ENCODE measurements around the gene MAPKAPK2.

Gene MAPKAPK2

DNA sequence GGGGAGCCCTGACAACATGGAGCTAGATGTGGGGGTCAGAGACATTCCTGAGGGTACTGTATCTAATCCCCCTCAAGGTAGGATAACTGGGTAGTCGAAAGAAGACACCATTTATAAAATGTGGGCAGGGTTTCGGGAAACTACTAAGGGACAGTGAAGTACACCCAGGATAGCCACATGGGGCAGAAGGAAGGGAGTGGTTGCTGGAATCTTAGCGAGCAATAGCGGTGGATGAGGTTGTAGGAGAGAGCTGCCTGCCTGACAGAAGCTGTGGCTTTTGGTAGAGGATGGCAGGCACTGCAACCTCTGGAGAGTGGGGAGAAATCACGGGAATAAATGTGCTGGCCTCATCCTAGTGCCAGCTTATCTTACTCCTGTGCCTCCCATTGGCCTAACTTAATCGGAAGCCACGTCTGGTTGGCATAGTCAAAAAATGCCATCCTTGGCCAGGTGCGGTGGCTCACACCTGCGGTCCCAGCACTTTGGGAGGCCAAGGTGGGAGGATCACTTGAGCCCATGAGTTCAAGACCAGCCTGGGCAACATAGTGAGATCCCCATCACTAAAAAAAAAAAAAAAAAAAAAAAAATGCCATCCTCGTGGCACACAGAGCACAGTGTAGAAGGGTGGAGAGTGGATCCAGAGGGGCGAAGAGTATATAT, 23.4 kb upstream of the MAPKAPK2 start:
- no peak for DNase-seq

DNA sequence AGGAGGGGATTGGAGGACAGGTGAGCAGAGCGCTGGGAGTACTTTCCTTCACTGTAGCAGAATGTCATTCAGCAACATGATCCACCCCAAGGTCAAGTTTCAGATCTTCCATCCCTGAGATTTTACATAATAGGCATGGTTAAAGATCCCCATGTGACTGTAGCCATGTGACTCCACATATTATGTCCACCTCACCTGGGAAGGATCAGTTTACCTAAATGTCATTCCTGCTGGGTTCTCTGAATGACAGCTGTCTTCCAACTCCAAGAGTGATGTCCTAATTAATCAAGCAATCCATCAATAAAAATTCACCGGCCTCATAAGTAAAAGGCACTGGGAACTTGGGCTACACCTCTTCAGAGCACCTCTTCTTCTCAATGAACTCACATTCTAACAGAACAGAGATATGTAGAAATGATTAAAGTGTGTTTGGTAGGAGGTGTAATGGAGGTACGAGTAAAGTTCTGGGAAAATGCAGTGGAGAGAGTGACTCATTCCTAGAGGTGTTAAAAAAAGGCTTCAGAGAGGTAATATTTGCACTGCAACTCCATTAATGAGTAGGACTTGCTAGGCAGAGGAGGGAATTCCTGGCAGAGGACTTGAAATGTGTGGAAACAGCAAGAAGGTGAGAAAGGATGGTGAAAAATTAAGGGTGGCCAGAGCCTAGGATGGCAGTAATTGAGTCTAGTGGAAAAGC, 22.2 kb upstream of the MAPKAPK2 start:
- DNase-seq, result no peak

DNA sequence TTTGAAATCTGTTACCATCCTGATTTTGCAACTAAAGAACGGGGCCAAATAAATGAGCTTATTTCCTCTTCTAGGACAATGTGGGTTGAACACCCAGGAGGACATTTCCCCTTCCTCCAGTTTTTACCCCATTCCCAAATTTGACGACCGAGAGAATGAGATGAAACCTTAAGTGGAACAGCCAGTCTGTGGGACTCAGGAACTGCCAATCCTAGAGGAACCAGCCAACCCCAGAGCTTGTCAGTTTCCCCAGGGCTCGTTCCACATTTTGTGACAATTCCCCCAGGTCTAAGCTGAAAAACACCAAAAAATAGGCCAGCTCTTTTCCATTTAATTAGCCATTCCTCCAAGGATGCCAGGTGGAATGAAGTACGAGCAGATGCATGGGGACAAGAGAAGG, 21.3 kb upstream of the MAPKAPK2 start:
- DNase-seq, result no peak

DNA sequence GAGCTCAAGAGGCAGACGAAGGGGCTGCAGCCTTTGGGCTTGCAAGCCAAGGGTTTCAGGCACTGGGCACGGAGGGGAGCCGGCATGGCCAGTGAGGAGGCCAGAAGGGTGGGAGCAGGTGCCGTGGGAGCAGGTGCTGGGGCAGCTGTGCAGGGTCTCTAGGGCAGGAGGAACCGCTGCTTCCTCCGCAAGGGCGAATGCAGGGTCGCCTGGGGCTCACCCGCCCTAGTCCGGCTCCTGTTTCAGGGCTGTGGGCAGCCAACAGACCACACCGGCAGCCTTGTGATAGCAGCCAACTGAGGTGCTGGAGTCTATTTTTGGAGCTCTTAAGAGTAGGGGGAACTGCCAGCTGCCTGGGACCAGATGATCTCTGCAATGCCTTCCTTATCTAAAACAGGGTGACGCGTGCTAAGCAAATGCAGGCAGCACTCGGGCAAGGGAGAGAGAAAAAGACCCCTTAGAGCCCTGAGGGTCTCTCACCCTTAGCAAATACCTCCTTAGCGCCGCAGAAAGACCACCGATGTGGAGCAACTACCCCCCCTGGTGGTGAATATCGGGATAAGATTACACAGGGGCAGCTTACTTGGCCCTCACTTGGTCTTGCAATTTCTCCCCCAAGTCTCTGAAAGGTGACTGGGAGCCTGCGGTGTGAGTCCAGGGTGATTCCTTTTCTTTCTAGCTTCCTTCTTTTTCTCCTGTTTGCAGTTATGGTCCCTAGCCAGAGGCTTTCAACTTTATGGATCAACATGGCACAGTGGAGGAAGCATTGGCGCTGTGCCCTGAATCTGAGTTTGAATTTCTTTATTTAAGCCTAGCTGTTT, 20.7 kb upstream of the MAPKAPK2 start:
- peak; percentile 56 for DNase-seq

DNA sequence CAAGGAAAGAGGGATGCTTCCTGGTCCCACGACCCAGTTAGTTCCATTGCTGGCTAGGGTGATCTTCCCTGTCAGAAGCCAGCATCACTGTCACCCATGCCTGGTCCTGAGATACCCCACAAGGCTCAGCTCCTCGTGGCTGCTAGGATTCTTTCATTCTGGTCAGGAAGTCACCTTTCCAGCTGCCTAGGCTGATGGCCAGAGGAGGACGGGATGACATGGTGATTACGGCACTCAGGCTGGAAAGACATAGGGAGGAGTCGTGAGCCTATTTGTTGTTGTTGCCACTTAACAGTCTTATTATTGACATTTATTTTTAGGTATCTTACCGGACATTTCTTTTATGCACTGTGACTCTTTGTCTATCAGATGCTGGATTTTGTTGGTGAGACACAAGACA, 20.0 kb upstream of the MAPKAPK2 start:
- no peak for DNase-seq

DNA sequence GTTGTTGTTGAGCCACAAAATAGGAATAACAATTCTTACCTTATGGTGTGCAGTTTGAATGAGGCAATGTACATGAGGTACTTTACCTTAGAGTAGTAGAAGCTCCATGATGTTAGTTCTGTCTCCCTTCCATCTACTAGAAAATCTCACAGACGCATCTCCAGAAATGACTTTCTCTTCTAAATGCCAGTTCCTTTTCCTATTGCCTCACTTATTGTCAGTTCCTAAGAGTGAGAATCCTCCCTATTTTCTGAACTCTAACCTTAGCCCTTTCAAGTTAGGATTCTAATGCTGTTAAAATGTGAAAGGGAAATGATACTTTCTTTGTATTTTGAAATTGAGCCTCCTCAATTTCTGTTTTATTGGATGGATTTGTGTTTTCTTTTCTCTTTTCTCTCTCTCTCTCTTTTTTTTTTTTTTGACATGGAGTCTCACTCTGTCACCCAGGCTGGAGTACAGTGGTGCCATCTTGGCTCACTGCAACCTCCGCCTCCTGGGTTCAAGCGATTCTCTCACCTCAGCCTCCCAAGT, 18.6 kb upstream of the MAPKAPK2 start:
- no peak for DNase-seq

DNA sequence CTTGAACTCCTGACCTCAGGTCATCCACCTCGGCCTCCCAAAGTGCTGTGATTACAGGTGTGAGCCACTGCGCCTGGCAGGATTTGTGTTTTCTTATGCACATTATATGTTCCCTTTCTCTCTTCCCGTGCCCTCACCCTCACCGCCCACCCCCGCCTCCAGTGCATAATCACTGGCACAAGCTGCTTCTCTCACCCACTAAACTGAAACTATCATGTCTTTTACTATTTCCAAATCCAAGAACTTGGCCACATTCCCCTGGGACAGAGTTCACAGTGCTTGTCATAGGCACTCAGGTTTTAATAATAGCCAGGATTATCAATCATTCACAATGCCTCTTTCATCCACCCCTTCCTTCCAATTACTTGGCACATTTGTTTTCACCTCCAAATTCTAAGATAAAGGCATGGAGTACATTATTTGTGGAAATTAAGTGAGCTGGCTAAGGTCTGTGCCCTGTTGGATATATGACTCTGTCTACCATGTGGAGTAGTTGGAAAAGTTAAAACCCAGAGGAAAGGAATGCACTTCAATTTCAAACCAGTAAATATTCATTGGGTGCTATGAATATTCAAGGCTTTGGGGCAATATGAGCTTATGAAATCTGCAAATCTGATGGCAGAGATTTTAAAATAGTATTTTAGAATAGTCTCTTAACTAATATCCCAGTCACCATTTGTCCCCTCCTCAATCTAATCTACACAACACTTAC, 17.6 kb upstream of the MAPKAPK2 start:
- no peak for DNase-seq

DNA sequence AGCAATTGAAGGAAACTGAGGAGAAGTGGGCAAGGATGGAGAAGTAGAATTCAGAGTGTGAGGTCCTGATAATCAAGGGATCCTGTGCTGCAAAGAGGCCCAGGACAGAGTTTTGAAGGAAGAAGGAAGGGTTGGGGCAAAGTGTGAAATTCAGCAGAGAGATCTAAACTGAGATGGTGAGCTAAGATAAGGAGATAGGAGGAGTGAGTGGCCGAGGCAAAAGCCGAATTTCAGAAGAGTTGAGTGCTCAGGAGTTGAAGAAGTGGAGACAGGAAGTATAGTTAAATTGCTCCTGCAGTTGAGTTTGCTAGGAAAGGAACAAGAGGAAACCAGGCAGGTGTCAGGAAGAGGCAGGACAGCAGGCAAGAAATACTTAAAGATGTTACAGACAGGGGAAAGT, 16.4 kb upstream of the MAPKAPK2 start:
- no peak for DNase-seq

DNA sequence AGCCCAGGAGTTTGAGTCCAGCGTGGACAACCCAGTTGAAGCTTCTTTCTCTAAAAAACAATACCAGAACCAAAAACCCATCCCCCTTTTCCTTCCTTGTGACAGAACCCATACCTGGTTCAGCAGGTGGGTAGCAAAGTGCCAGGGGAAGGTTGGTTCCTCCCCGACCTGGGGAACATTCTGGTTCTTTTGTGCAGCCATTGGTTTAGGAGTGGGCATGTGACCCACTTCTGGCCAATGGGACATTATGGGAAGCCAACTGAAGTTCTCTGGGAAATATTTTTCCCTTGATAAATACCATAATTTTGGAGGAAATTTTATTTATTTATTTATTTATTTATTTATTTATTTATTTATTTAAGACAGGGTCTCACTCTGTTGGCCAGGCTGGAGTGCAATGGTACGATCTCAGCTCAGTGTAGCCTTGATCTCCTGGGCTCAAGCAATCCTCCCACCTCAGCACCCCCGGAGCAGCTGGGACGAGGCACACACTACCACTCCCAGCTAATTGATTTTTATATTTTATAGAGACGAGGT, 15.8 kb upstream of the MAPKAPK2 start:
- no peak for DNase-seq

DNA sequence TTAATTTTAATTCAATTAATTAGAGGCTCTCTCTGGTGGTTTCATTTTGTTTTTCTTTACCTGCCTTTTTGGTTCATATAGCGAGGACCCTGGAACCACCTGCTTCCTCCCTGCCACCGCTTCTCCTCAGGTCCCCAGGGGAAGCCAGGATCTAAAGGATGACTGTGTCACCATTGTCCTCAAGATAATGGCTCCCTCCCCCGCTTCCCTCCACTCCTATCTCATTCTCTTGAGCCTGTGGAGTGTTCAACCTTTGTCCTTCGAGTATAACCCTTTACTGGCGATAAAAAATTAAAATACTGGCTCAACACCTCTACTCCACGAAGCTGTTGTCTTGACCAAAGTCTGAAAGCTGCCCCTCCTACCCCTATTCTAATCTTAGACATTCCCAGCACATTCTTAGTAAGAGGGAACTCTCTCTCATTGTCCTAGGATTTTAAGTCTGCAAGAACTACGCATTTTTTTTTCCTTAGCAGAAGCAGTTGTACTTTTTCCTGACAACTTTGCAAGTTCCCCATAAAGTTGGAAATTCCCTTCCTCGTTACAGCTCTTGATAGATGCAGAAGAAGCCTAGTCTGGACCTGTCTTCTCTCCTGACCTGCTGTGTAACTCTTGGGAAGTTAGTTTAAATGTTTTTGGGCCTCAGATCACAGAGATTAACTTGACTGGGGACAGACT, 12.6 kb upstream of the MAPKAPK2 start:
- DNase-seq, result no peak

DNA sequence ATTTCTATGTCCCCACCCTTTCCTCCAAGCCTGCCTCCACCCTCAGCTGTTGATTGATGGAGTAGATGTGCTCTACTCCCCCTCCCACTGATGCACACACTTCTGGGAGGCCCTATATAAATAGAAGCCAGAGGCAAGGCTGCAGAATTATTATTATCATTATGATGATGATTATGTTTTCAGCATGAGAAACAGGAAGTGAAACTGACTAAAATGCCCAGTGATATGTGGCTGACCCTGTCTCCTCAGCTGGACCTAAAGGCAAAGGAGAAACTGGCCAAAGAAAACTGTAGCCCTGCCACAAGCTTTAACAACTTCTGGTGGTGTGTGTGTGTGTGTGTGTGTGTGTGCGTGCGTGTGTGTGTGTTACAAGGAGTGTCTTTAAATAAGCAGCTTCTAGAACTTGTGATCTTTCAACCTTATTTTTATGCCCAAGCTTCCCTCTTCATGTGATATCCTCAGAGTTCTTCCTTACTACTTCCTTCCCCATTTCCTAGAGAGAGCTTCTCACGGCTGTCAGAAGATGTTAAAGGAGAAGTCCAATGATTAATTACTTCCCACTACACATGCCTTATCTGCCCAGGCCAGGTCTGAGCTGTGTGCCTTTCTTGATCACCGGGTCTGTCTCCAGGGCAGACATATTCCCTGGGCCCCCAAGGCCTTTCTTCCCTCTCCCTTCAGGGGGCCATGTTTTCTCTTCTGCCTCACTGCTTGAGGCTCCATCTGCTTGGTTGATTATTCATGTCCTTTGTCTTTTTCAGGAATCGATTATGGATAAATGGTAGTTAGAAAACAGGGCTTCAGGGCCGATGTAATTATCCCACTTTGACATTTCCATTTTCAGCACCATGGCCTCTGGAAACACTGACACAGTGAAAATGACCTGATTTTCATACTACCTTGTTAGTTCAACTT, 11.6 kb upstream of the MAPKAPK2 start:
- no peak for DNase-seq

DNA sequence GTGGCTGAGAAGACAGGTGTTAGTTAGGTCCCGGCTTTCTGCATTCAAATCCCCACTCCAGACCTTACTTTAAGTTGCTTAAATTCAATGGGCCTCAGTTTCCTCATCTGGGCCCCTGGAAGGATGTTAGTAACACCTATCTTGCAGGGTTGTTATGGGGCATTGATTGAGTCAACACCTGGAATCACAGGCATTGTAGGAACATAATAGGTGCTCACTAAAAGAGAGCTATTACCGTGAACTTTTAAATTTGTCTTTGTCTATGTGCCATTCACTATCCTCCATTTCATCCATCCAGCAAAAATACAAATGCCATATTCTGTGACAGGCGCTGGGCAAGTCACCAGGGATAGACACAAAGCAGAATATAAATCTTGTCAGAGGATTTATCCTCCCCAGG, 10.5 kb upstream of the MAPKAPK2 start:
- no peak for DNase-seq

DNA sequence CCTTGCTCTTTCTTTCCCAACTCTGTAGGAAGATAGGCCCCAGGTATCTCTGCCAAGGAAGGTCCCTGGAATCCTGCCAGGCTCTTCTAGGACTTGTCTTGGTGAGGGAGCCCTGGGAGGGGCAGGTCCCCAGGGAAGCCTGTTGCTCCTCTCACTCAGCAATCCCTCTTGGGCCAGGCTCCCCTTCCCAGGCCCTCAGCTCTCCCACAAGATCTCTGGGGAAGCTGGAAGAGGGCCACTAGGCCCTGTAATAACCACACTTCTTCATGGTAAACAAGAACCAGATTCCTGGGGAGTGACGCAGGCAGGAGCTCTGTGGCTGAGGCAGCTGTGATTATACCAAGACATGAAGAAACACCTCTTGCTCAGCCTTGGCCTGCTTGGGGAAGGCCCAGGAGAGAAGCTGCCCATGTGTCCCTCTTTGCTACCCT, 9.9 kb upstream of the MAPKAPK2 start:
- DNase-seq, result no peak

DNA sequence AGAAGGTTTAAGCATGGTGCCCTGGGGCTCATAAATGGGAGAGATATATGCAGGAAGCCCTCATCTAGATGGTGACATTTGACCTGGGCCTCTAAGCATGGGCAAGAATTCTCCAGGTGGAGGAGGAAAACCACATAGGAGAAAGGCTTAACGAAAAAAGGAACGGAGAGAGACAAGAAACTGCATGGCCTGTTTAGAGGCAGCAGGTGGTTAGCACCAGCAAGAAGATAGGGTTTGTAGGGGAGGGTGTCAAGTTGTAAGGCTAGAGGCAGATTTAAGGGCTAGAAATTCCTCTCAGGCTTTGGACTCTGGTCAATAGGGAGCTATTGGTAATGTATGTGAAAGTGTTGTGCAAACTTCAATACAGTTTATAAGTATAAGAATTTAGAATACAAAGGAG, 8.2 kb upstream of the MAPKAPK2 start:
- no peak for DNase-seq

DNA sequence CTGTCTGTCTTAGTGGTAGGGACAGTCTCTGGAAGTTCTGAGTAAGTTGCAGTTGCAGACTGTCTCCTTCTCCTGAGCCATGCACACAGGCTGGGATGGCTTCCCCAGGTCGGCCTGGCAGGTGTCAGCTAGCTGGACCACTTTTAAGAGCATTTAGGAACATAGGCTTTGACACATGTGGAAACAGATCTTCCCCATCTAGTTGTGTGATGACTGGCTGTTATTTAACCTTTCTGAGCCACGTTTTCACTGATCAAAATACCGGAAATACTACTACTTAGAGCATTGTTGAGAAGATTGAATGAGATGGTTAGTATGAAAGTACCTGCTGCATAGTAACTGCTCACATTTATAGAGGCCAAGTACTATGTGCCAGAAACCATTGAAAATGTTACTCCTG, 6.2 kb upstream of the MAPKAPK2 start:
- DNase-seq, result no peak

DNA sequence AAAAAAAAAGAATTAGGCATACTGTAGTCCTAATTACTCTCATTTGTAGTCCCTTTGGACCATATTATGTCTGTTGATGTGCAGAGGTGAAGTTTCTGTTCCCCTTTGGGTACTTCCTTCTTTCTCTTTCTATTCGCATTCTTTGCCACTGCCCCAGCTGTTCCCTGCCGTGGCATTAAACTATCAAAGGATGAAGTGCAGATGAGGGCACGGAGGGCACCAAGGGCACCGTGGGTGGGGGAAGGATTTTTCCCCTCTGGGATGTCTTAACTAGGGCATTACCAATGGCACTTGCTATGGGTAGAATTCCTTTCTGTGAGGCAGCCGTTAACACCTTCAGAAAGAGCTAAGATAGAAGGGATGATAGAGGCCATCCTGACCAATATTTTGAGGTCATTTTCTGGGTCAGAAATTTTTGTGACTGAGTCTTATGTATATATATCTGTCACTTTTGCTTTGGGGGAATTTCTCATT, 4.9 kb upstream of the MAPKAPK2 start:
- peak; percentile 40 for DNase-seq

DNA sequence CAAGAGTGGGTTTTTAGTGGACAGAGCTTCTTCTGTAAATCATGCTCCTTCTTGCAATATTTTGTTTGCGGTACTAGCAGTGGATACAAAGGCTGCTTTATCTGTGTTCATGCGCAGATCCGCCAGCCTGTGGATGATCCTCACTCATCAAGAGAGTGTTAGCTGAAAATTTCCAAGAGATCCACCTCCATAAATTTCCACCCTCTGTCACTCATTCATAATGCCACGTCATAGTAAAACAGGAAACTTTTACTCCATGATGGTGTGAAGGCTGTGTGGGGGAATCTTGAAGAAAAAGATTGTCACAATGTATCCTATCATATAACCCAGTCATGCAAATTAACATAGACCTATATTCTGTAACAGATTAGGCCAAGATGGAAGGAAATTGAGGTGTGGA, 4.4 kb upstream of the MAPKAPK2 start:
- DNase-seq, result no peak

DNA sequence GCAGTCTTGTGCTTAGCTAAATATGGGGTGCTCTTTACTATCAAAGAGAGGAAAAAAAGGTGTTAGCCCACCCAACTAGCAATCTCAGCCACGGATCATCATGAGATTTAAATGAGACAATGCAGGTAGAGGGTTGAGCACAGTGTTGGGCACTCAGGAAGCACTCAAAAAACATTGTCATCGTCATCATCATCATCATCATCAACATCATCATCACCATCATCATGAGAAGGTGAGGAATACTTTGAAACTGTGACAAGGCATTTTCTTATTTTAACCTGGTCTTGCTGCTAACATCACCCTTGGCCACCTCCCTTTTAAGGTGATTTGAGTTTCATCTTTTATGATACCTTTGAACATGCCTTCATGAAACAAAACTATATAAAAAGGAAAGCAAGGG, 3.3 kb upstream of the MAPKAPK2 start:
- DNase-seq, result no peak

DNA sequence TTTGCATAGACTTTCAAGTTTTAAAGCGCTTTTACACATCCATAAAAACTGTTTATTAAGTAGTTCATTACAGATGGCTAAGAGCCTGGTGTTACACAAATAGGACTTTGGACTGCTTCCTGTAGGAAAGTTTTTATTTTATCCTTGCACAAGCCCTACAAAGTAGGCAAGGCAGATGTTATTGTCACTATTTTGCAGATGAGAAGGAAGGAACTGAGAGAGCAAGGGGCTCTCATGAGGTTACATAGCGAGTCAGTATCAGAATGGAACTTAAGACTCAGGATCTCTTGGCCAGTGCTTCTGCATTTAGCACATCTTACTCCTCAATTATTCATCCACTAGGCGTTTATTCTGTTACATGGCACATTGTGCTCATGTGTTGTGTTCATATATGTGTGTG, 2.6 kb upstream of the MAPKAPK2 start:
- DNase-seq, result no peak

DNA sequence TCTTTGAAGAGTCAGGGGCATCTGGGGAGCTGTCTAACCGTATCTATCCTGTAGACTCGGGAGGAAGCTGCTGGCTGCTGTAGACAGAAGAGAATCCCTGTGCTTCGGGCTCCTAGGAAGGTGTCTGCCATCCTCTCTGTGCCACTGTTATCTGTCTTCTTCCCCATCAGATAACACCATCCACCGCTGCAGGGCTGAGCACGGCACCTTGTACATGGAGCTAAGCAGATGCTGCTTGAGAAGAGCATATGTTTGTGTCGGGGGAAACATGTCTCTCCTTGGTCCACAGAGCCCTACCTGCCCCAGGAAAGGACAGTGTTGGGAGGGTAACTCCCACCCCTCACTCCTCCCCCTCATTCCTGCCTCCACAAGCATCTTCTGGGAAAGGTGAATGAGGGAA, 1.4 kb upstream of the MAPKAPK2 start:
- no peak for DNase-seq

DNA sequence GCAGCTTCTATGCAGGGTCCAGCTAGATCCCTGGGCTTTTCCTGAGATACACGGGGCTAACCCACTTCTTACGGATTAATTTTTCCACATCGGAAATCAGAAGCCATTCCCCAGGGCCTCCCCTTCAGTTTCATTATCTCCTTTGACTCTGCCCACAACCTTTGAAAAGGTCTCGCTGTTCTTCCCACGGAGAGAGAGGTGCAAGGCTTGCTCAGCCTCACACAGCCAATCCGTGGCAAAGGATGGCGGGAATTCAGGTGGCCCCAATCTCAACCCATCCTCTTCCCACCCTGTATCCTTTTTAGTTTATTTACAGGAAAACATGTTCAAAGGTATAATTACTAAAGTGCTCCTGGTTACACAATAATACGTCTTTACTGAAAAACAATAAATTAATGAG, 702 bp upstream of the MAPKAPK2 start:
- no peak for DNase-seq
